ENCODE measurements around the gene ARHGAP6.

Gene ARHGAP6

DNA sequence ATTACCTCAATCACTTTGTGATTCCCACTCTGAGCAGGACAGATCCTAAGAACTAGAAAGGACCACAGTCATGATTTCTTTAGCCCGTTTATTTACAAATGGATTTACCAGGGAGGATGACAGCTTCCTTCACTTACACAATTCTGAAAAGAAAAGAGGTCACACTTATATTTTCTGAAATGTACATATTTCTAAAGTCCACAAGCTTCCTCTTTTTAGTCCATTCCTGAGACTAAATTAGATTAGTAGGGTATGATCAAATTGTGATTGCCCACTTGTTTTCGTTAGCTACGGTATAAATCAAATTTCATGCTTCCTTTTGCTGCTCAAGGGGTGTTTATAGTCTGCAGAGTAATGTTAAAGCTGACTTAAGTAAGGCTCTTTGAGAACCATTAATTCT lies 380.1 kb downstream of the ARHGAP6 start:
- H3K4me3 ChIP-seq (ENCODE audit: low read depth, low read length): no peak overlapping the region
- no peak for DNase-seq (ENCODE audit: low read depth)
- TF ChIP-seq, protein P1, sequence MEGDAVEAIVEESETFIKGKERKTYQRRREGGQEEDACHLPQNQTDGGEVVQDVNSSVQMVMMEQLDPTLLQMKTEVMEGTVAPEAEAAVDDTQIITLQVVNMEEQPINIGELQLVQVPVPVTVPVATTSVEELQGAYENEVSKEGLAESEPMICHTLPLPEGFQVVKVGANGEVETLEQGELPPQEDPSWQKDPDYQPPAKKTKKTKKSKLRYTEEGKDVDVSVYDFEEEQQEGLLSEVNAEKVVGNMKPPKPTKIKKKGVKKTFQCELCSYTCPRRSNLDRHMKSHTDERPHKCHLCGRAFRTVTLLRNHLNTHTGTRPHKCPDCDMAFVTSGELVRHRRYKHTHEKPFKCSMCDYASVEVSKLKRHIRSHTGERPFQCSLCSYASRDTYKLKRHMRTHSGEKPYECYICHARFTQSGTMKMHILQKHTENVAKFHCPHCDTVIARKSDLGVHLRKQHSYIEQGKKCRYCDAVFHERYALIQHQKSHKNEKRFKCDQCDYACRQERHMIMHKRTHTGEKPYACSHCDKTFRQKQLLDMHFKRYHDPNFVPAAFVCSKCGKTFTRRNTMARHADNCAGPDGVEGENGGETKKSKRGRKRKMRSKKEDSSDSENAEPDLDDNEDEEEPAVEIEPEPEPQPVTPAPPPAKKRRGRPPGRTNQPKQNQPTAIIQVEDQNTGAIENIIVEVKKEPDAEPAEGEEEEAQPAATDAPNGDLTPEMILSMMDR (conservative IDR thresholded peaks at IDR 0.05; ENCODE audit: low read depth, low read length): no peak

DNA sequence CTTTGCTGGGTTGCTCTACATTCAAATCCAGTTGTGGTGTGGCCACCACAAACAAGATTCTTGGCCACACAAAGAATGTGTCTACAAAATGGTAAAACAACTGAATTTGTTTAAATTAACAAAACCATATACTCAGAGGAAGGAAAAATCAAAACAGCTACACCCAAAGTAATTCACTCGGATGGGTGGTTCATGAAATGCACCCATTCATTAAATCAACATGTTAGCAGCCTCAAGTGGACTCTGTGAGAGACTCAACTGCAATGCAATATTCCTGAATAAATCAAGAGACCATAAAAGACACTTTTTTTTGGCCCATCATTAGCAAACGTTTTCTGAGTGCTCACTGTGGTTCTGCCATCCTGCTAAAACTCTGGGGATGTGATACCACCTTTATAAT lies 383.7 kb downstream of the ARHGAP6 start:
- TF ChIP-seq, protein P1 (conservative IDR thresholded peaks at IDR 0.05; ENCODE audit: low read depth, low read length): no peak
- no peak for DNase-seq (ENCODE audit: low read depth)
- H3K4me3 ChIP-seq (ENCODE audit: low read depth, low read length): no peak overlapping the region

DNA sequence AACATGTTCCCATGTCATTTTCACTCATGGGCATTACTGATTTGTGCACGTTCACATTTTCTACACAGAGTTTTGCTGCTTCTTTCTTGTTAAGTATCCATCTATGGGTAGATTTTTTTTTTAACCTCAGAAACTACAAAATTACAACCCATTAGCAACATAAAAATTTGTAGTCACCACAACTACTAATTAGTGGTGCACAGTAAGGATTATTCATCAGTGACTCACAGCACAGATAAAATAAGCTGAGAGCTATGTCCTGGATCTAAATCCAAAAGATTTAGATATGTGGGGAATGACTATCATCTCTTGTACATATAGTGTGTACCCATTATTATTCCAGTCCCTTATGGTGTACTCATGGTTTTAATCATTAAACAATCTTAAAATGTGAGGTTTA lies 392.2 kb downstream of the ARHGAP6 start:
- no peak overlapping the region for H3K4me3 ChIP-seq (ENCODE audit: low read depth, low read length)
- TF ChIP-seq, protein P1 (conservative IDR thresholded peaks at IDR 0.05; ENCODE audit: low read depth, low read length): no peak
- no peak for DNase-seq (ENCODE audit: low read depth)

DNA sequence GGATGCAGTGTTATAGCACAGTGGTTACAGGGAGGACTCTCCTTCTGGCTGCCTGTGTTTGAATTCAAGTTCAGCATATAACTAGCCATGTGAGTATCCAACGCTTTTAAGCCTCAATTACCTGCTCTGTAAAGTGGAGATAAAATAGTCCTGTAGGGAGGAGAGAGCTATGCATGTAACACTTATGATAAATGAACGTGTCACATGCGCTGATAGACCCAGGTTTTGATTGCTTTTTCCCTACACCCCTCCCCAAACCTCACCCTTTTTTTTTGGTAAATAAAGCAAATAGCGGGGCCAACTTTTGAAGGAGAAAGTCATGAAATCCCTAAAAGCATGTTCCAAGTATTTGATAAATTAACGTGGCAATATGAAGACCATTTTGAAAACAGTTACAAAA lies 392.9 kb downstream of the ARHGAP6 start:
- DNase-seq (ENCODE audit: low read depth): no peak
- TF ChIP-seq, protein P1 (conservative IDR thresholded peaks at IDR 0.05; ENCODE audit: low read depth, low read length): no peak
- H3K4me3 ChIP-seq (ENCODE audit: low read depth, low read length): no peak overlapping the region

DNA sequence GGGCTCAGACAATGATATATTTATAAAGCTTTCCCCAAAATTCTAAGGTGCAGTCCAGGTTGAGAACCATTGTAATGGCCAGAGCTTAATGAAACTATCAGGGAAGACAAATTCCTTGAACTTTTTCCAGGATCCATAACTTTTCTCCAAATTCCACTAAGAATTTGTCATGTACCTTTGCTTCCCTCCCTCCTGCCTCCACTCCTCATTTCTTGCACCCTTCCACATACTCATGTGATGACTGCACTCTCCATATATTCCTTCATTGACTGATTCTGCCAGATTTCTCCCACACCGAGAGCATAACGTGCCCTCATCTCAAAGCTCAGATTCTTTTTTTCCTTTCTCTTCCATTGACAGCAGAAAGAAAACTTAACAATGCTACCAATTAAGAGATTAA lies 393.4 kb downstream of the ARHGAP6 start:
- H3K4me3 ChIP-seq (ENCODE audit: low read depth, low read length): no peak overlapping the region
- DNase-seq (ENCODE audit: low read depth): no peak
- TF ChIP-seq, protein P1 (conservative IDR thresholded peaks at IDR 0.05; ENCODE audit: low read depth, low read length): no peak

DNA sequence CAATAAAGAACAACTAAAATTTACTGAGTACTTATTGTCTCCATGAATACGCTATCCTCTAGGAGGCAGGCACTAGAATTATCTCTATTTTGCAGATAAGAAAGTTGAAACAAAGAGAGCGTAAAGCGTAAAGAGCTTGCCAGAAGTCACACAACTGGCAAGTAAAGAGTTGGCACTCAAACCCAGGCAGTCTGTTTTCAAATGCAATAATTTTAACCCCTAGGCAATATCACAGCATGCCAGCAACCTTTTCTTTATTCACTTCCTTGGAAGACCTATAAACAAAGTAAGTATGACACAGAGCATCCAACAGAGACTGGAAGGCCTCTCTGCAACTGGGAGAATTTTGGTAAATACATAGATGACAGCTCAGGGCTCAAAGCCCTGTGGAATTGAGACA lies 395.7 kb downstream of the ARHGAP6 start:
- TF ChIP-seq, protein P1 (conservative IDR thresholded peaks at IDR 0.05; ENCODE audit: low read depth, low read length): no peak
- no peak overlapping the region for H3K4me3 ChIP-seq (ENCODE audit: low read depth, low read length)
- DNase-seq (ENCODE audit: low read depth): no peak

DNA sequence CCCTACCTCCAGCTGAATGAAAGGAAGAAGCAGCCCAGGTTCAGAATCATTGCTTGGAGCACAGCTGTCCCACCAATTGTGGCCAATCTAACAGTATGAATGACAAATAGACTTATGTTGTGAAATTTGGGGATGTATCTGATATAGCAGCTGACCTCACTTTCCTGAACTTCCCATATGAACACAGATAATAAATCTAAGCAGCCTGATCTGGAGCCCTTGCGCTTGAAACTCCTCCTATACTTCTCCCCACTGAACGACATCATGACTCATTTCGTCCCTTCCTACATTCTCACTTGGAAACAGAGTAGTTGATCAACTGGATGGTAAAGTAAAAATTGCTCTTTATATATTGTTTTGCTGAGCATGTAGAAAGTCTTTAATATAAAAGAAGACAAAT lies 396.7 kb downstream of the ARHGAP6 start:
- no peak overlapping the region for H3K4me3 ChIP-seq (ENCODE audit: low read depth, low read length)
- TF ChIP-seq, protein P1 (conservative IDR thresholded peaks at IDR 0.05; ENCODE audit: low read depth, low read length): no peak
- DNase-seq (ENCODE audit: low read depth): no peak

All from choroid plexus epithelial cell (primary cell).